ENCODE measurements around the gene SNX7. TPM values are rescaled to one million over a fixed set of nuclear protein-coding genes. Genes with fewer than 3 reads are reported as not detected.

The SNX7 gene
- total RNA-seq, 1 experiment from 2014 or later, result 22.8 TPM

GRCh38 chr1:98696077-98696476 lies 34.6 kb downstream of the SNX7 start:
- TF ChIP-seq, protein P1, sequence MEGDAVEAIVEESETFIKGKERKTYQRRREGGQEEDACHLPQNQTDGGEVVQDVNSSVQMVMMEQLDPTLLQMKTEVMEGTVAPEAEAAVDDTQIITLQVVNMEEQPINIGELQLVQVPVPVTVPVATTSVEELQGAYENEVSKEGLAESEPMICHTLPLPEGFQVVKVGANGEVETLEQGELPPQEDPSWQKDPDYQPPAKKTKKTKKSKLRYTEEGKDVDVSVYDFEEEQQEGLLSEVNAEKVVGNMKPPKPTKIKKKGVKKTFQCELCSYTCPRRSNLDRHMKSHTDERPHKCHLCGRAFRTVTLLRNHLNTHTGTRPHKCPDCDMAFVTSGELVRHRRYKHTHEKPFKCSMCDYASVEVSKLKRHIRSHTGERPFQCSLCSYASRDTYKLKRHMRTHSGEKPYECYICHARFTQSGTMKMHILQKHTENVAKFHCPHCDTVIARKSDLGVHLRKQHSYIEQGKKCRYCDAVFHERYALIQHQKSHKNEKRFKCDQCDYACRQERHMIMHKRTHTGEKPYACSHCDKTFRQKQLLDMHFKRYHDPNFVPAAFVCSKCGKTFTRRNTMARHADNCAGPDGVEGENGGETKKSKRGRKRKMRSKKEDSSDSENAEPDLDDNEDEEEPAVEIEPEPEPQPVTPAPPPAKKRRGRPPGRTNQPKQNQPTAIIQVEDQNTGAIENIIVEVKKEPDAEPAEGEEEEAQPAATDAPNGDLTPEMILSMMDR (IDR thresholded peaks at IDR 0.05; ENCODE audit: unreplicated experiment), result no peak
- DNase-seq, result no peak
- Mint-ChIP-seq H3K4me3 (ENCODE audit: low read depth, unreplicated experiment) (no peak overlapping the region), H3K27me3 (ENCODE audit: unreplicated experiment) (no peaks in the 10 kb centered on the region), H3K4me1 (ENCODE audit: low read depth, unreplicated experiment) (no peaks in the 10 kb centered on the region), H3K27ac (ENCODE audit: unreplicated experiment) (no peak overlapping the region), H3K9me3 (ENCODE audit: low read depth, unreplicated experiment) (no peaks in the 10 kb centered on the region), H3K36me3 (ENCODE audit: insufficient read depth, unreplicated experiment) (peaks cover 4% of the 10 kb centered on the region)
- intact Hi-C loops (cut with micrococcal nuclease; ENCODE audit: unreplicated experiment), result no loop called here
- CTCF ChIA-PET, result no interaction called here
- no TSS peak for BruUV-seq (replicated peaks)

DNA sequence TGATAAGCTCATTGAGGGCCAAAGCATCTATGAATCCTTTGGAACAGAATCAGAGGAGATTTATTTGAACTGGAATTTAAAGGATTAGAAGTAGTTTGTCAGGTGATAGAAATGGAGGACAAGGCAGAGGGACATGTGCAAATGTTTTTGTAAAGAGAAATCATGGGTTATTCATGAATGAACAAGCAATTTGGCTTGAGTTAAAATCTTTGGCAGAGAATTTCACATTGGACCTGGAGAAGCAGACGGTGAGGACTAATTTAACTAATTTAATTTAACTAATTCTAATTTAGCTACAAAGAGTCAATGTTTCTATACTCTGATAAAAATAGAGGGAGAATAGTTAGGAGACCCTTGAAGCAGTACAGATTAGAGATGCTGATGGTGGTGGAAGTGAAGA lies 36.3 kb downstream of the SNX7 start:
- H3K27ac Mint-ChIP-seq (ENCODE audit: unreplicated experiment), result no peak overlapping the region
- intact Hi-C loops (cut with micrococcal nuclease; ENCODE audit: unreplicated experiment), result no loop called here
- H3K27me3 Mint-ChIP-seq (ENCODE audit: unreplicated experiment), result no peaks in the 10 kb centered on the region
- CTCF ChIA-PET, result no interaction called here
- H3K9me3 Mint-ChIP-seq (ENCODE audit: low read depth, unreplicated experiment), result no peaks in the 10 kb centered on the region
- H3K4me1 Mint-ChIP-seq (ENCODE audit: low read depth, unreplicated experiment), result no peaks in the 10 kb centered on the region
- BruUV-seq (replicated peaks), result no TSS peak
- DNase-seq, result no peak
- TF ChIP-seq, protein P1 (IDR thresholded peaks at IDR 0.05; ENCODE audit: unreplicated experiment), result no peak
- no peak overlapping the region for H3K4me3 Mint-ChIP-seq (ENCODE audit: low read depth, unreplicated experiment)
- H3K36me3 Mint-ChIP-seq (ENCODE audit: insufficient read depth, unreplicated experiment), result peaks cover 4% of the 10 kb centered on the region

DNA sequence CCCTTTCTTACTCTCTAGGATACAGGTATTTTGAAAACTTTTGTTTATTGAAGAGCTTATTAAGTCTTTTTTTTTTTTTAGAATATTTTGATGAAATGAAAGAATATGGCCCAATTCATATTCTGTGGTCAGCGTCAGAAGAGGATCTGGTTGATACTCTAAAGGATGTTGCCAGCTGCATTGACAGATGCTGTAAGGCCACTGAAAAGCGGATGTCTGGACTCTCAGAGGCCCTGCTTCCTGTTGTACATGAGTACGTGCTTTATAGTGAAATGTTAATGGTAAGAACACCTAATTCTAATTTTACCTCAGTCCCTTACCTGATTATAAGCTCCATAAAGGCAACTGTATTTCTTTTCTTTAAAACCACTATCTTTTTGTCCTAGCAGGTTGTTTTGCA lies 37.1 kb downstream of the SNX7 start:
- TF ChIP-seq, protein P1 (IDR thresholded peaks at IDR 0.05; ENCODE audit: unreplicated experiment), result no peak
- intact Hi-C loops (cut with micrococcal nuclease; ENCODE audit: unreplicated experiment), result no loop called here
- Mint-ChIP-seq H3K4me1 (ENCODE audit: low read depth, unreplicated experiment) (no peaks in the 10 kb centered on the region), H3K27me3 (ENCODE audit: unreplicated experiment) (no peaks in the 10 kb centered on the region), H3K36me3 (ENCODE audit: insufficient read depth, unreplicated experiment) (peaks cover 4% of the 10 kb centered on the region), H3K4me3 (ENCODE audit: low read depth, unreplicated experiment) (no peak overlapping the region), H3K9me3 (ENCODE audit: low read depth, unreplicated experiment) (no peaks in the 10 kb centered on the region), H3K27ac (ENCODE audit: unreplicated experiment) (no peak overlapping the region)
- CTCF ChIA-PET, result no interaction called here
- DNase-seq, result no peak
- no TSS peak for BruUV-seq (replicated peaks)

- intact Hi-C loops (cut with micrococcal nuclease; ENCODE audit: unreplicated experiment), result loop anchor here (1.0 kb wide), 1 partner anchor 35 kb away; no protein-coding TSS in a partner anchor
- CTCF ChIA-PET, result no interaction called here
- no TSS peak for BruUV-seq (replicated peaks)
Observed at GRCh38 chr1:98700228-98700627, 38.7 kb downstream of the SNX7 start.

More at GRCh38 chr1:98700228-98700627, 38.7 kb downstream of the SNX7 start:
- peaks cover 4% of the 10 kb centered on the region for H3K36me3 Mint-ChIP-seq (ENCODE audit: insufficient read depth, unreplicated experiment)
- H3K4me3 Mint-ChIP-seq (ENCODE audit: low read depth, unreplicated experiment), result no peak overlapping the region
- no peaks in the 10 kb centered on the region for H3K9me3 Mint-ChIP-seq (ENCODE audit: low read depth, unreplicated experiment)
- TF ChIP-seq, protein P1 (IDR thresholded peaks at IDR 0.05; ENCODE audit: unreplicated experiment), result no peak
- no peaks in the 10 kb centered on the region for H3K4me1 Mint-ChIP-seq (ENCODE audit: low read depth, unreplicated experiment)
- no peak for DNase-seq
- H3K27me3 Mint-ChIP-seq (ENCODE audit: unreplicated experiment), result no peaks in the 10 kb centered on the region
- no peak overlapping the region for H3K27ac Mint-ChIP-seq (ENCODE audit: unreplicated experiment)
